HCT116 (cell line): ENCODE data around the gene CCSER1.

Experiments
- CEBPB ChIP-seq: IDR thresholded peaks from 2 replicates; pipeline ENCODE4 v1.6.1; 2012; ENCODE audit warnings: low read depth
- EZH2 ChIP-seq: fragments of 200-600 bp; sonication (generic); IDR thresholded peaks from 2 replicates; pipeline ENCODE4 v1.6.1; 2017; ENCODE audit warnings: antibody characterized with exemption, mixed run types
- EZH2phosphoT487 ChIP-seq: fragments of 200-600 bp; IDR thresholded peaks from 2 replicates; pipeline ENCODE4 v1.6.1; 2018; ENCODE audit warnings: antibody characterized with exemption, borderline replicate concordance
- POLR2A ChIP-seq: IDR thresholded peaks from 2 replicates; pipeline ENCODE4 v1.7.0; 2011; ENCODE audit warnings: borderline replicate concordance; ENCODE audit not compliant: insufficient read depth, insufficient read length; ENCODE audit errors: extremely low read depth
- POLR2AphosphoS5 ChIP-seq: IDR thresholded peaks from 2 replicates; pipeline ENCODE4 v1.6.1; 2011; ENCODE audit warnings: mild to moderate bottlenecking, low read depth, low read length, moderate library complexity
- SIN3A ChIP-seq: IDR thresholded peaks from 2 replicates; pipeline ENCODE4 v1.6.1; 2012; ENCODE audit warnings: low read depth
- YY1 ChIP-seq: IDR thresholded peaks from 2 replicates; pipeline ENCODE4 v1.6.1; 2011; ENCODE audit warnings: low read length, low read depth, moderate library complexity, mild to moderate bottlenecking; ENCODE audit not compliant: insufficient replicate concordance; ENCODE audit errors: extremely low read depth
- TF ChIP-seq, protein P1 (sequence below), 3 experiments: fragments of 200-600 bp in 1 of 3; sonication (generic) in 1 of 3; IDR thresholded peaks in 2 of 3; conservative IDR thresholded peaks in 1 of 3; 2 replicates each; pipeline ENCODE4 v1.5.1; 2012 to 2017; ENCODE audit warnings: low read depth in 2 of 3, low read length in 2 of 3, antibody characterized with exemption in 1 of 3, borderline replicate concordance in 1 of 3, control low read depth in 1 of 3, mild to moderate bottlenecking in 1 of 3, mixed read lengths in 1 of 3, mixed run types in 1 of 3, moderate library complexity in 1 of 3; ENCODE audit not compliant: insufficient read depth in 1 of 3

DNA sequence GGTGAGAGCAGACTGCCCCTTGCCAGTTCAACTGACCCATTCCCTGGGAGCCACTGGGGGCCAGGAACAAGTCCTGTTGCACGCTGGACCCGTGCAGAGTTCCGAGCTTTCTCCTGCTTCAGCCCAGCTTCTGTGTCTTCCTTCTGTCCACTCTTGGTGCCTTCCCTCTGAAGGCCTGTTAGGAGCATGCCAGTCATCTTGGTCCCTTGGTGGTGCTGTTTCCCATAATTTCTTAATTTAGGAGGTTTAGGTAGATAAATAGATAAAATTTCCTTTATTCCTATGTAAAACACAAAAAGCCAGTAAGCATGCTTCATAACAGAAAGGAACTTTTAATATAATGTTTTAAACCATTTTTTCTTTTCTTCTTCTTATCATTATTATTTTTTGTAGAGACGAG, 672.7 kb downstream of the CCSER1 start:
- TF ChIP-seq EZH2phosphoT487 (no peak), CEBPB (no peak), POLR2A (no peak), POLR2AphosphoS5 (no peak), YY1 (no peak), EZH2 (no peak), SIN3A (no peak)
- TF ChIP-seq, protein P1, sequence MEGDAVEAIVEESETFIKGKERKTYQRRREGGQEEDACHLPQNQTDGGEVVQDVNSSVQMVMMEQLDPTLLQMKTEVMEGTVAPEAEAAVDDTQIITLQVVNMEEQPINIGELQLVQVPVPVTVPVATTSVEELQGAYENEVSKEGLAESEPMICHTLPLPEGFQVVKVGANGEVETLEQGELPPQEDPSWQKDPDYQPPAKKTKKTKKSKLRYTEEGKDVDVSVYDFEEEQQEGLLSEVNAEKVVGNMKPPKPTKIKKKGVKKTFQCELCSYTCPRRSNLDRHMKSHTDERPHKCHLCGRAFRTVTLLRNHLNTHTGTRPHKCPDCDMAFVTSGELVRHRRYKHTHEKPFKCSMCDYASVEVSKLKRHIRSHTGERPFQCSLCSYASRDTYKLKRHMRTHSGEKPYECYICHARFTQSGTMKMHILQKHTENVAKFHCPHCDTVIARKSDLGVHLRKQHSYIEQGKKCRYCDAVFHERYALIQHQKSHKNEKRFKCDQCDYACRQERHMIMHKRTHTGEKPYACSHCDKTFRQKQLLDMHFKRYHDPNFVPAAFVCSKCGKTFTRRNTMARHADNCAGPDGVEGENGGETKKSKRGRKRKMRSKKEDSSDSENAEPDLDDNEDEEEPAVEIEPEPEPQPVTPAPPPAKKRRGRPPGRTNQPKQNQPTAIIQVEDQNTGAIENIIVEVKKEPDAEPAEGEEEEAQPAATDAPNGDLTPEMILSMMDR (IDR thresholded peaks at IDR 0.05 in 2 of 3, conservative IDR thresholded peaks at IDR 0.05 in 1 of 3; ENCODE audit: borderline replicate concordance in 1 of 3, insufficient read depth in 1 of 3, low read depth in 2 of 3, low read length in 2 of 3) = peak in 2 of 3 experiments; percentile 13 to 18; a peak in 2 of 6 replicates
